ENCODE data around the gene TTLL5.

DNA sequence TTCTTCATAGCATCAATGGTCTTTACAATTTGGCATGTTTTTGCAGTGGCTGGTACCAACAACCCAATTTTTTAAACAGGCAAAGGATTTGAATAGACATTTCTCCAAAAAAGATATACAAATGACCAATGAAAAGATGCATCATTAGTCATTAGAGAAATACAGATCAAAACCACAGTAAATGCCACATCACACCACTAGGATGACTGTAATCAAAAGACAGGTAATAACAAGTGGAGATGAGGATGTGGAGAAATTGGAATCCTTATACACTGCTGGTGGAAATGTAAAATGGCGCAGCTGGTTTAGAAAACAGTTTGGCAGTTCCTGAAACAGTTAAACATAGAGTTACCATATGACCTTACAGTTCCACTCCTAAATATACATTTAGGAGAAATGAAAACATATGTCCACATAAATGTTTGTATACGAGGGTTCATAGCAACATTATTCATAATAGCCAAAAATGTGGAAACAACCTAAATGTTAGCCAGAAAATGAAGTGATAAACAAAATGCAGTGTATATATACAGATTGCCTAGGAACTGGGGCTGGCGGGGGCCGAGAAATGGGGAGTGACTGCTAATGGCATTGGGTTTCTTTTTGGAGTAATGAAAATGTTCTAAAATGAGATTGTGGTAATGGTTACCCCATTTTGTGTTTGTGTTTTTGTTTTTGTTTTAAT, 265.5 kb downstream of the TTLL5 start:
- TF ChIP-seq, protein P1, sequence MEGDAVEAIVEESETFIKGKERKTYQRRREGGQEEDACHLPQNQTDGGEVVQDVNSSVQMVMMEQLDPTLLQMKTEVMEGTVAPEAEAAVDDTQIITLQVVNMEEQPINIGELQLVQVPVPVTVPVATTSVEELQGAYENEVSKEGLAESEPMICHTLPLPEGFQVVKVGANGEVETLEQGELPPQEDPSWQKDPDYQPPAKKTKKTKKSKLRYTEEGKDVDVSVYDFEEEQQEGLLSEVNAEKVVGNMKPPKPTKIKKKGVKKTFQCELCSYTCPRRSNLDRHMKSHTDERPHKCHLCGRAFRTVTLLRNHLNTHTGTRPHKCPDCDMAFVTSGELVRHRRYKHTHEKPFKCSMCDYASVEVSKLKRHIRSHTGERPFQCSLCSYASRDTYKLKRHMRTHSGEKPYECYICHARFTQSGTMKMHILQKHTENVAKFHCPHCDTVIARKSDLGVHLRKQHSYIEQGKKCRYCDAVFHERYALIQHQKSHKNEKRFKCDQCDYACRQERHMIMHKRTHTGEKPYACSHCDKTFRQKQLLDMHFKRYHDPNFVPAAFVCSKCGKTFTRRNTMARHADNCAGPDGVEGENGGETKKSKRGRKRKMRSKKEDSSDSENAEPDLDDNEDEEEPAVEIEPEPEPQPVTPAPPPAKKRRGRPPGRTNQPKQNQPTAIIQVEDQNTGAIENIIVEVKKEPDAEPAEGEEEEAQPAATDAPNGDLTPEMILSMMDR (IDR thresholded peaks at IDR 0.05; ENCODE audit: insufficient read depth, low read length): no peak
- TF ChIP-seq POLR2AphosphoS5 (IDR thresholded peaks at IDR 0.05; ENCODE audit: low read depth) (no peak), REST (IDR thresholded peaks at IDR 0.05; ENCODE audit: insufficient replicate concordance, low read depth) (no peak), GABPA (IDR thresholded peaks at IDR 0.05; ENCODE audit: low read depth) (no peak)
